22Rv1 (cell line): ENCODE measurements around the gene TYROBP.
A peak's percentile ranks its signal among the peaks of the same experiment; 100 is the strongest.

Experiments used
- H3K27ac ChIP-seq: fragments of 450-650 bp; 2 replicates; pipeline ENCODE4 v1.5.1; 2017
- ZFX ChIP-seq: fragments of 450-650 bp; IDR thresholded peaks from 2 replicates; pipeline ENCODE4 v1.6.1; 2017; ENCODE audit warnings: antibody characterized with exemption, borderline replicate concordance
- TF ChIP-seq, protein P1 (sequence below): fragments of 450-650 bp; IDR thresholded peaks from 2 replicates; pipeline ENCODE4 v1.5.1; 2017; ENCODE audit warnings: mild to moderate bottlenecking

TYROBP gene

DNA sequence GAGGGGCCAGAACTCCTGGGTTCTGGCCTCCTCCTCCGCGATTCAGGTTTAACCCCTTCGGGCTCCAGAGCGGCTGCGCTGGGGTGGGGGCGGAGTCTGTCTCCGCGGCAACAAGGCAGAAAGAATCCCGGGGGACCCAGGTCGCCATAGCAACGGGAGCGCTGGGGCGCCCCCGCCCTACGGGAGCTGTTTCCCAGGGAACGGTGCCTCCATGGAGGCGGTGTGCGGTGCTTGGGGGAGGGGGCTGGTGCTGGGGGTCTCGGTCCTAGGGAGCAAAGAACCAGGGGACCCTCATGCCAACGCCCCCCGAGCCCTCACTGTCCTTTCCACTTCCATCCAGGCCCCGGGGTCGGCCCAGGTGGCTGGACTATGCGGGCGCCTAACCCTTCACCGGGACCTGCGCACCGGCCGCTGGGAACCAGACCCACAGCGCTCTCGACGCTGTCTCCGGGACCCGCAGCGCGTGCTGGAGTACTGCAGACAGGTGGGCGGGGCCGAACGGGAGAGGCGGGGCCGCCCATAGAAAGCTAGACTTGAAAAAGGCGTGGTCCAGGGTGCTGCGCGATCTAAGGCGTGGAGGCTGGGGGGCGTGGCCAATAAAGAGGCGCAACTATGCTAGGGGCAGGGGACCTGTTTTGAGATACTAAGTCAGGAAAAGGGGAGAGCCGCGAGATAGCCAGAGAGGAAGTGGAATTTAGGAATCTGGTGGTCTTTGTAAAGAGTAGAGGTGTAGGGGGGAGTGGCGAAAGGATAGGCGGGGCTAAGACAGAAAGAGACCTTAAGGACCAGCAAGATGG is 38.6 kb downstream of the TYROBP start:
- H3K27ac ChIP-seq: peak overlapping the region; percentile 61
- no peak for TF ChIP-seq ZFX
- TF ChIP-seq, protein P1, sequence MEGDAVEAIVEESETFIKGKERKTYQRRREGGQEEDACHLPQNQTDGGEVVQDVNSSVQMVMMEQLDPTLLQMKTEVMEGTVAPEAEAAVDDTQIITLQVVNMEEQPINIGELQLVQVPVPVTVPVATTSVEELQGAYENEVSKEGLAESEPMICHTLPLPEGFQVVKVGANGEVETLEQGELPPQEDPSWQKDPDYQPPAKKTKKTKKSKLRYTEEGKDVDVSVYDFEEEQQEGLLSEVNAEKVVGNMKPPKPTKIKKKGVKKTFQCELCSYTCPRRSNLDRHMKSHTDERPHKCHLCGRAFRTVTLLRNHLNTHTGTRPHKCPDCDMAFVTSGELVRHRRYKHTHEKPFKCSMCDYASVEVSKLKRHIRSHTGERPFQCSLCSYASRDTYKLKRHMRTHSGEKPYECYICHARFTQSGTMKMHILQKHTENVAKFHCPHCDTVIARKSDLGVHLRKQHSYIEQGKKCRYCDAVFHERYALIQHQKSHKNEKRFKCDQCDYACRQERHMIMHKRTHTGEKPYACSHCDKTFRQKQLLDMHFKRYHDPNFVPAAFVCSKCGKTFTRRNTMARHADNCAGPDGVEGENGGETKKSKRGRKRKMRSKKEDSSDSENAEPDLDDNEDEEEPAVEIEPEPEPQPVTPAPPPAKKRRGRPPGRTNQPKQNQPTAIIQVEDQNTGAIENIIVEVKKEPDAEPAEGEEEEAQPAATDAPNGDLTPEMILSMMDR: no peak

GRCh38 chr19:35868823-35869326 is 39.2 kb downstream of the TYROBP start:
- TF ChIP-seq, protein P1: no peak
- no peak for TF ChIP-seq ZFX
- peak overlapping the region; percentile 61 for H3K27ac ChIP-seq

- no peak for TF ChIP-seq ZFX
- TF ChIP-seq, protein P1: no peak
- H3K27ac ChIP-seq: peak within 1 kb of the TSS; percentile 61
These were observed 39.8 kb downstream of the TYROBP start, which contains the start of gene APLP1 for GRCh38 chr19:35868172-35868822. Gene APLP1, plus strand, starts transcription at chr19:35868574. Its CDS starts 63 bp downstream, at chr19:35868637.

DNA sequence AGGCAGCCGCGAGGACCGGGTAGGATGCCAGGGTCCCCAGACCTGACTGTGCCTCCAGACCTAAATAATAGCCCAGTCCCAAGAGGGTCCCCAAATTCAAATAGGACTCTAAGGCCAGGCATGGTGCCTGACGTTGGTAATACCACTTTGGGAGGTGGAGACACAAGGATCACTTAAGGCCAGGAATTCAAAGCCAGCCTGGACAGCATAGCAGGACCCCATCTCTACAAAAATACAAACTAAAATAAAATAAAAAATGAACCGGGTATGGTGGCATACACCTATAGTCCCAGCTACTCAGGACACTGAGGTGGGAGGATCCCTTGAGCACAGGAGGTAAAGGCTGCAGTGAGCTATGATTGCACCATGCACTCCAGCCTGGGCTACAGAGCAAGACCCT is 45.1 kb downstream of the TYROBP start:
- H3K27ac ChIP-seq: no peak overlapping the region
- TF ChIP-seq, protein P1: no peak
- no peak for TF ChIP-seq ZFX

DNA sequence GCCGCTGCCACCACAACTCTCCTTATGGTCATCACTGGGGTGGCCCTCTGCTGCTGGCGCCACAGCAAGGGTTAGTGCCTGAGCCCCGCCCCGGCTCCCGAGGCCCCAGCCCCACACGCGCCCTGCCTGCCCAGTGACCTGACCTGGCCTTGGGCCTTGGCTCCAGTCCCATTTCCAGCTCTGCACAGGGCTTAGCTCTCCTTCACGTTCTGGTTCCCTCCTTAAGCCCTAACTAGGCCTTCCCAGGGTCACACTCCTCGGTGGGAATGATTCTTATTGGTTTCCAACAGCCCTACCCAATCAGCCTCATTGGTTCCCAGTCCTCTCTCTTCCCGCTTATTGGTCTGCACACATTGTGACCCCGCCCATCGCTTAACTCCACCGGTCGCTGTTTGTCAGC is 45.6 kb downstream of the TYROBP start:
- no peak overlapping the region; the same call in 1 of the 2 replicates for H3K27ac ChIP-seq
- TF ChIP-seq, protein P1: no peak
- no peak for TF ChIP-seq ZFX

- H3K27ac ChIP-seq: no peak overlapping the region
- TF ChIP-seq, protein P1: no peak
- no peak for TF ChIP-seq ZFX
These were observed 46.4 kb downstream of the TYROBP start for GRCh38 chr19:35861640-35862160.
